Measurements from ENCODE around the gene SLC39A8. TPM values are rescaled to one million over a fixed set of nuclear protein-coding genes. Genes with fewer than 3 reads are reported as not detected.
A peak's percentile ranks its signal among the peaks of the same experiment; 100 is the strongest.

The SLC39A8 gene
- total RNA-seq, 1 donor from 2014 or later, result 211 TPM

GRCh38 chr4:102333787-102334186 is 11.5 kb downstream of the SLC39A8 start:
- Mint-ChIP-seq H3K36me3 (ENCODE audit: low read depth, unreplicated experiment) (peaks cover 24% of the 10 kb centered on the region), H3K4me3 (ENCODE audit: unreplicated experiment) (no peak overlapping the region), H3K27ac (ENCODE audit: unreplicated experiment) (no peak overlapping the region), H3K4me1 (ENCODE audit: unreplicated experiment) (peaks cover 59% of the 10 kb centered on the region), H3K27me3 (ENCODE audit: unreplicated experiment) (no peaks in the 10 kb centered on the region), H3K9me3 (ENCODE audit: unreplicated experiment) (no peaks in the 10 kb centered on the region)
- no peak for TF ChIP-seq CTCF (IDR thresholded peaks at IDR 0.05; ENCODE audit: unreplicated experiment)
- DNase-seq (ENCODE audit: low spot score), result no peak

- Mint-ChIP-seq H3K36me3 (ENCODE audit: low read depth, unreplicated experiment) (peaks cover 19% of the 10 kb centered on the region), H3K9me3 (ENCODE audit: unreplicated experiment) (no peaks in the 10 kb centered on the region), H3K4me1 (ENCODE audit: unreplicated experiment) (peaks cover 65% of the 10 kb centered on the region), H3K27me3 (ENCODE audit: unreplicated experiment) (peaks cover 1% of the 10 kb centered on the region), H3K4me3 (ENCODE audit: unreplicated experiment) (no peak overlapping the region), H3K27ac (ENCODE audit: unreplicated experiment) (peak overlapping the region; percentile 27)
- TF ChIP-seq CTCF (IDR thresholded peaks at IDR 0.05; ENCODE audit: unreplicated experiment), result no peak
- DNase-seq (ENCODE audit: low spot score), result no peak
Observed at GRCh38 chr4:102328045-102328444, 17.2 kb downstream of the SLC39A8 start.

GRCh38 chr4:102326951-102327350 is 18.3 kb downstream of the SLC39A8 start:
- Mint-ChIP-seq H3K36me3 (ENCODE audit: low read depth, unreplicated experiment) (peaks cover 13% of the 10 kb centered on the region), H3K9me3 (ENCODE audit: unreplicated experiment) (no peaks in the 10 kb centered on the region), H3K4me1 (ENCODE audit: unreplicated experiment) (peaks cover 74% of the 10 kb centered on the region), H3K4me3 (ENCODE audit: unreplicated experiment) (no peak overlapping the region), H3K27me3 (ENCODE audit: unreplicated experiment) (peaks cover 1% of the 10 kb centered on the region), H3K27ac (ENCODE audit: unreplicated experiment) (no peak overlapping the region)
- no peak for TF ChIP-seq CTCF (IDR thresholded peaks at IDR 0.05; ENCODE audit: unreplicated experiment)
- DNase-seq (ENCODE audit: low spot score), result no peak

- Mint-ChIP-seq H3K9me3 (ENCODE audit: unreplicated experiment) (no peaks in the 10 kb centered on the region), H3K36me3 (ENCODE audit: low read depth, unreplicated experiment) (peaks cover 16% of the 10 kb centered on the region), H3K4me3 (ENCODE audit: unreplicated experiment) (no peak overlapping the region), H3K4me1 (ENCODE audit: unreplicated experiment) (peaks cover 71% of the 10 kb centered on the region), H3K27me3 (ENCODE audit: unreplicated experiment) (peaks cover 7% of the 10 kb centered on the region), H3K27ac (ENCODE audit: unreplicated experiment) (no peak overlapping the region)
- TF ChIP-seq CTCF (IDR thresholded peaks at IDR 0.05; ENCODE audit: unreplicated experiment), result no peak
- no peak for DNase-seq (ENCODE audit: low spot score)
Observed at GRCh38 chr4:102324730-102325129, 20.6 kb downstream of the SLC39A8 start.

GRCh38 chr4:102322736-102323135 is 22.5 kb downstream of the SLC39A8 start:
- Mint-ChIP-seq H3K36me3 (ENCODE audit: low read depth, unreplicated experiment) (peaks cover 31% of the 10 kb centered on the region), H3K4me1 (ENCODE audit: unreplicated experiment) (peaks cover 81% of the 10 kb centered on the region), H3K27me3 (ENCODE audit: unreplicated experiment) (peaks cover 7% of the 10 kb centered on the region), H3K4me3 (ENCODE audit: unreplicated experiment) (no peak overlapping the region), H3K27ac (ENCODE audit: unreplicated experiment) (peak overlapping the region; percentile 53), H3K9me3 (ENCODE audit: unreplicated experiment) (no peaks in the 10 kb centered on the region)
- no peak for DNase-seq (ENCODE audit: low spot score)
- TF ChIP-seq CTCF (IDR thresholded peaks at IDR 0.05; ENCODE audit: unreplicated experiment), result no peak

Data from endothelial cell (in vitro differentiated cells).